RWPE1 (cell line): ENCODE data around the gene NME5.

Experiments used
- CTCF ChIA-PET: fragments of 350-600 bp; sonication (Branson Sonifier 250); formaldehyde crosslinking; extraction: SDS; loops from one replicate; lab custom pipeline; 2021; lab: Yijun Ruan, JAX
- POLR2A ChIA-PET: fragments of 400-600 bp; formaldehyde crosslinking; extraction: SDS; loops from one replicate; lab custom pipeline; 2020; ENCODE audit warnings: antibody characterized with exemption; ENCODE audit not compliant: low non-redundant PET; lab: Yijun Ruan, JAX
- DNase-seq: peaks from one replicate; pipeline ENCODE4 v3.0.0; 2012; ENCODE audit warnings: low spot score
- H3K27ac ChIP-seq: fragments of 450-650 bp; 2 replicates; pipeline ENCODE4 v1.5.1; 2017
- CTCF ChIP-seq: fragments of 450-650 bp; conservative IDR thresholded peaks from 2 replicates; pipeline ENCODE4 v1.5.1; 2017; ENCODE audit warnings: low read depth, mild to moderate bottlenecking

NME5 gene

GRCh38 chr5:138115254-138115653 lies 24.0 kb downstream of the NME5 start:
- ChIA-PET CTCF (interaction anchor here (0.7 to 1.7 kb wide), 2 partner anchors 13 to 1018 kb away, joined by 4 to 5 read pairs; no protein-coding TSS in a partner anchor), POLR2A (no interaction called here)
- H3K27ac ChIP-seq, result no peak overlapping the region
- no peak for TF ChIP-seq CTCF
- DNase-seq, result no peak

- TF ChIP-seq CTCF, result no peak
- no peak for DNase-seq
- POLR2A ChIA-PET, result no interaction called here
- H3K27ac ChIP-seq, result no peak overlapping the region
- CTCF ChIA-PET, result interaction anchor here (0.7 to 1.1 kb wide), 2 partner anchors 22 to 489 kb away, joined by 3 to 4 read pairs; no protein-coding TSS in a partner anchor
Observed at GRCh38 chr5:138111937-138112336, 27.3 kb downstream of the NME5 start.

- POLR2A ChIA-PET, result no interaction called here
- no peak for TF ChIP-seq CTCF
- DNase-seq, result no peak
- H3K27ac ChIP-seq, result no peak overlapping the region
- CTCF ChIA-PET, result interaction anchor here (1.1 to 1.2 kb wide), 2 partner anchors 22 to 35 kb away, joined by 3 to 4 read pairs; no protein-coding TSS in a partner anchor
Observed at GRCh38 chr5:138111181-138111580, 28.0 kb downstream of the NME5 start.

- DNase-seq, result no peak
- CTCF ChIA-PET, result interaction anchor here (0.7 to 2.3 kb wide), 3 partner anchors 23 to 340 kb away, joined by 3 to 8 read pairs (median 3); no protein-coding TSS in a partner anchor
- no peak overlapping the region for H3K27ac ChIP-seq
- POLR2A ChIA-PET, result no interaction called here
- TF ChIP-seq CTCF, result no peak
Observed at GRCh38 chr5:138110266-138110963, 28.8 kb downstream of the NME5 start.

GRCh38 chr5:138109463-138110265 lies 29.6 kb downstream of the NME5 start:
- H3K27ac ChIP-seq, result no peak overlapping the region
- no peak for TF ChIP-seq CTCF
- POLR2A ChIA-PET, result no interaction called here
- DNase-seq, result no peak
- CTCF ChIA-PET, result interaction anchor here (0.7 to 2.3 kb wide), 3 partner anchors 24 to 341 kb away, joined by 3 to 8 read pairs (median 3); no protein-coding TSS in a partner anchor

- CTCF ChIA-PET, result interaction anchor here (0.6 to 0.7 kb wide), 3 partner anchors 23 to 478 kb away, joined by 3 to 5 read pairs (median 3); no protein-coding TSS in a partner anchor
- POLR2A ChIA-PET, result no interaction called here
- DNase-seq, result no peak
- H3K27ac ChIP-seq, result no peak overlapping the region
- TF ChIP-seq CTCF, result no peak
Observed at GRCh38 chr5:138107213-138107612, 32.0 kb downstream of the NME5 start.
